HL-60 (cell line): Measurements from ENCODE around the gene ZIC4.

Experiments used
- DNase-seq, 2 experiments: peaks; one replicate each; pipeline ENCODE4 v3.0.0-alpha.2; 2010 to 2020; ENCODE audit warnings: low read depth in 1 of 2, low spot score in 1 of 2
- H3K27ac ChIP-seq: fragments of 250-450 bp; sonication (Bioruptor Pico); replicated peaks from 2 replicates; pipeline ENCODE4 v1.5.1; 2020; ENCODE audit warnings: mild to moderate bottlenecking, moderate library complexity
- H3K27me3 ChIP-seq: fragments of 250-450 bp; sonication (Bioruptor Pico); 2 replicates; pipeline ENCODE4 v1.5.1; 2021; ENCODE audit warnings: mild to moderate bottlenecking, moderate library complexity; ENCODE audit not compliant: insufficient read depth, poor library complexity, severe bottlenecking
- H3K4me3 ChIP-seq: replicated peaks from 2 replicates; pipeline ENCODE4 v1.5.1; 2011; ENCODE audit warnings: mild to moderate bottlenecking, control low read depth, low read length; ENCODE audit not compliant: insufficient read depth
- CTCF ChIP-seq: IDR thresholded peaks from one replicate; pipeline ENCODE4 v1.5.1; 2011; ENCODE audit warnings: low read length, control low read depth, inconsistent platforms; ENCODE audit not compliant: insufficient read depth
- GABPA ChIP-seq: IDR thresholded peaks from 2 replicates; pipeline ENCODE4 v1.6.1; 2012; ENCODE audit warnings: low read depth
- POLR2AphosphoS5 ChIP-seq: IDR thresholded peaks from 2 replicates; pipeline ENCODE4 v1.6.1; 2012; ENCODE audit warnings: low read depth
- REST ChIP-seq: IDR thresholded peaks from 2 replicates; pipeline ENCODE4 v1.6.1; 2012; ENCODE audit warnings: low read depth; ENCODE audit not compliant: insufficient replicate concordance
- SPI1 ChIP-seq: IDR thresholded peaks from 2 replicates; pipeline ENCODE4 v1.6.1; 2012; ENCODE audit warnings: low read depth, mild to moderate bottlenecking, borderline replicate concordance

ZIC4 gene

GRCh38 chr3:147385059-147386012 is 21.0 kb downstream of the ZIC4 start:
- H3K27ac ChIP-seq: no peak overlapping the region
- no peak for DNase-seq
- peaks cover 56% of the 10 kb centered on the region for H3K27me3 ChIP-seq
- no peak overlapping the region for H3K4me3 ChIP-seq
- TF ChIP-seq POLR2AphosphoS5 (no peak), REST (no peak), CTCF (no peak)

- H3K4me3 ChIP-seq: no peak overlapping the region
- TF ChIP-seq CTCF (no peak), GABPA (no peak), POLR2AphosphoS5 (no peak), SPI1 (no peak), REST (no peak)
- peaks cover 57% of the 10 kb centered on the region for H3K27me3 ChIP-seq
- DNase-seq: no peak
- no peak overlapping the region for H3K27ac ChIP-seq
Measured at GRCh38 chr3:147384210-147385058, 21.9 kb downstream of the ZIC4 start.

GRCh38 chr3:147383617-147384016 is 22.7 kb downstream of the ZIC4 start:
- Histone ChIP-seq H3K27me3 (peaks cover 57% of the 10 kb centered on the region), H3K4me3 (no peak overlapping the region), H3K27ac (no peak overlapping the region)
- no peak for DNase-seq
- TF ChIP-seq REST (no peak), GABPA (no peak), CTCF (peak; percentile 16), POLR2AphosphoS5 (no peak), SPI1 (no peak)
